ENCODE data around the gene COL13A1.
A peak's percentile ranks its signal among the peaks of the same experiment; 100 is the strongest.

The COL13A1 gene

GRCh38 chr10:69848454-69848853, 46.7 kb downstream of the COL13A1 start:
- no peak for DNase-seq

GRCh38 chr10:69849825-69850224, 48.1 kb downstream of the COL13A1 start:
- no peak for DNase-seq

GRCh38 chr10:69850440-69850839, 48.7 kb downstream of the COL13A1 start:
- DNase-seq, result peak; percentile 61

GRCh38 chr10:69851306-69851705, 49.6 kb downstream of the COL13A1 start:
- DNase-seq, result no peak

- no peak for DNase-seq
Observed at GRCh38 chr10:69853064-69853463, 51.4 kb downstream of the COL13A1 start.

GRCh38 chr10:69854511-69855345, 53.0 kb downstream of the COL13A1 start:
- DNase-seq, result no peak

- peak; percentile 9 for DNase-seq
Observed at GRCh38 chr10:69855346-69856111, 53.8 kb downstream of the COL13A1 start.

GRCh38 chr10:69856601-69857166, 55.0 kb downstream of the COL13A1 start:
- no peak for DNase-seq

- no peak for DNase-seq
Observed at GRCh38 chr10:69858201-69858600, 56.5 kb downstream of the COL13A1 start.

GRCh38 chr10:69860271-69860670, 58.6 kb downstream of the COL13A1 start:
- DNase-seq, result no peak

- DNase-seq, result peak; percentile 68
Observed at GRCh38 chr10:69861251-69862240, 59.8 kb downstream of the COL13A1 start.

- DNase-seq, result no peak
Observed at GRCh38 chr10:69862882-69863530, 61.3 kb downstream of the COL13A1 start.

- DNase-seq, result no peak
Observed at GRCh38 chr10:69863580-69863979, 61.9 kb downstream of the COL13A1 start.

GRCh38 chr10:69864321-69864720, 62.6 kb downstream of the COL13A1 start:
- no peak for DNase-seq

GRCh38 chr10:69865450-69865849, 63.7 kb downstream of the COL13A1 start:
- DNase-seq, result no peak

- no peak for DNase-seq
Observed at GRCh38 chr10:69866246-69866687, 64.6 kb downstream of the COL13A1 start.

GRCh38 chr10:69866688-69867461, 65.2 kb downstream of the COL13A1 start:
- no peak for DNase-seq

GRCh38 chr10:69867699-69868558, 66.2 kb downstream of the COL13A1 start:
- DNase-seq, result no peak

- DNase-seq, result no peak
Observed at GRCh38 chr10:69868821-69869220, 67.1 kb downstream of the COL13A1 start.
